Measurements from ENCODE around the gene TGFBI. TPM values are rescaled to one million over a fixed set of nuclear protein-coding genes. Genes with fewer than 3 reads are reported as not detected.

TGFBI gene
- total and polyA plus RNA-seq, 9 donors = 164 to 351 (median 213) TPM

GRCh38 chr5:136021016-136021405 is 7.8 kb upstream of the TGFBI start:
- no CpG with 5 or more reads among the region's 4 CpGs for WGBS (ENCODE audit: insufficient coverage)
- H3K4me3 ChIP-seq (ENCODE audit: low read length) = no peak overlapping the region
- no peak for DNase-seq
- H3K27ac ChIP-seq (ENCODE audit: low read length) = peak overlapping the region; percentile 86
- no peaks in the 10 kb centered on the region for H3K36me3 ChIP-seq (ENCODE audit: control insufficient read depth, insufficient read depth, low read length)
- peaks cover 42% of the 10 kb centered on the region for H3K4me1 ChIP-seq (ENCODE audit: control insufficient read depth, insufficient read depth, low read length)
- H3K27me3 ChIP-seq (ENCODE audit: control insufficient read depth, insufficient read depth, low read length) = no peaks in the 10 kb centered on the region
- H3K9me3 ChIP-seq (replicated peaks; ENCODE audit: control insufficient read depth, low read depth, low read length) = no peaks in the 10 kb centered on the region

DNA sequence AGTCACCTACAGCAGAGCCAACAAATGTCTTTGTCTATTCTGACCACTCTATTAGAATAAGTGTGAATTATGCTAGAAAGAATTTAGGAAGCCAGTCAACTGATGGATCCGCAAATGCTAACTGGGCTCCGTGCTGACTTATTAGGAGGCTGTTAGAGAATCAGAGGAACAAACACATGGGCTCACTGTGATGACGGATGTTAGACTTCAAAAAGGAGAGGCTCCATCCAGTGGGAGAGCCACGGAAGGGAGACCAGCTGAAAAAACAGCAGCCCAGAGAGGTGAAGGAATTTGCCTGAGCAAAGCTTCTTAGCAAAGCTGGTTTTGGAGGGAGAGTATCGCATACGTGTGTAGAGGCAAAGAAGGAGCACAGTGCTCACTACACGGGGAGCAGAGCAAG is 5.8 kb upstream of the TGFBI start:
- no peak overlapping the region for H3K4me3 ChIP-seq (ENCODE audit: low read length)
- H3K27ac ChIP-seq (ENCODE audit: low read length) = no peak overlapping the region
- WGBS (ENCODE audit: insufficient coverage) = 87% methylated on average over 7 of the region's 7 CpGs
- no peaks in the 10 kb centered on the region for H3K9me3 ChIP-seq (replicated peaks; ENCODE audit: control insufficient read depth, low read depth, low read length)
- DNase-seq = no peak
- H3K27me3 ChIP-seq (ENCODE audit: control insufficient read depth, insufficient read depth, low read length) = no peaks in the 10 kb centered on the region
- no peaks in the 10 kb centered on the region for H3K36me3 ChIP-seq (ENCODE audit: control insufficient read depth, insufficient read depth, low read length)
- peaks cover 43% of the 10 kb centered on the region for H3K4me1 ChIP-seq (ENCODE audit: control insufficient read depth, insufficient read depth, low read length)

- WGBS (ENCODE audit: insufficient coverage) = 54% methylated on average over 4 of the region's 9 CpGs
- H3K27ac ChIP-seq (ENCODE audit: low read length) = no peak overlapping the region
- H3K36me3 ChIP-seq (ENCODE audit: control insufficient read depth, insufficient read depth, low read length) = no peaks in the 10 kb centered on the region
- H3K27me3 ChIP-seq (ENCODE audit: control insufficient read depth, insufficient read depth, low read length) = peaks cover 1% of the 10 kb centered on the region
- peak; percentile 67 for DNase-seq
- no peak overlapping the region for H3K4me3 ChIP-seq (ENCODE audit: low read length)
- peaks cover 46% of the 10 kb centered on the region for H3K4me1 ChIP-seq (ENCODE audit: control insufficient read depth, insufficient read depth, low read length)
- no peaks in the 10 kb centered on the region for H3K9me3 ChIP-seq (replicated peaks; ENCODE audit: control insufficient read depth, low read depth, low read length)
Observed at GRCh38 chr5:136023958-136024541, 4.7 kb upstream of the TGFBI start.

DNA sequence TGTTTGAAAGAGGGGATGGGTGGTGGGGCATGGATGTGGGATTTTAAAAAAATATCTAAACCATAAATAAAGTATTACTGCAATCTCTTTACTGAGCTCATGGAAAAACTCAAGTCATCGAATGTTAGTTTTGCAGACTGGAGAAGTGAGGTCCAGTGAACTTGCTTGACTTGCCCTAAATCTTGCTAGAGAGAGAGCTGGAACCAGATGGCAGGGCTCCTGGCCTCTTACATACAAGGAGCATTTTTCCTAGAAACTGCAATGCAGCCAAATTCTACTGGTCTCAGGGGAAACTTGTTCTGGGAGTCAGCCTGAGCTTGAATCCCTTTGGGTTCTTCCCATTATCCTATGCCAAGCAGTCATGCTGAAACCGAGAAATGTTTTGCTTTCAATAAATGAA is 2.9 kb upstream of the TGFBI start:
- Histone ChIP-seq H3K4me3 (ENCODE audit: low read length) (no peak overlapping the region), H3K9me3 (replicated peaks; ENCODE audit: control insufficient read depth, low read depth, low read length) (no peaks in the 10 kb centered on the region), H3K27me3 (ENCODE audit: control insufficient read depth, insufficient read depth, low read length) (peaks cover 6% of the 10 kb centered on the region), H3K4me1 (ENCODE audit: control insufficient read depth, insufficient read depth, low read length) (peaks cover 46% of the 10 kb centered on the region), H3K36me3 (ENCODE audit: control insufficient read depth, insufficient read depth, low read length) (no peaks in the 10 kb centered on the region), H3K27ac (ENCODE audit: low read length) (peak overlapping the region; percentile 17)
- DNase-seq = peak; percentile 88
- WGBS (ENCODE audit: insufficient coverage) = no CpG with 5 or more reads among the region's 2 CpGs

DNA sequence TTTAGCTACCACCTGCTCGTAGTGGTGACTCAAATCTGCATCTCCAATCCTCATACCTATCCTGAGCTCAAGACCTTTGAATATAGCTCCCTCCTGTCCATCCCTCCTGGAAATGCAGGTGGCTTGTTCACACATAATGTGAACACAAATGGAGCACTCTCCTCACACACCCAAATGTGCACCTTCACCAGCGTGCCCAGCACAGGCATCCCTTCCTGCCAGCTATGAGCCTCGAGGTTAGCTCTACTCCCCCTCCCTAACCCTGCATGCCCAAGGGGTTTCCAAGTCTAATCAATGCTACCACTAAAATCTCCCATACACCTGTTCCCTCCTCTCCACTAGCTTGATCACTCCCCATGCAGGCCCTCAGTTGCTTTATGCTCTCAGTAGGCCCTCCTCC is 2.2 kb upstream of the TGFBI start:
- 88% methylated on average over 3 of the region's 3 CpGs for WGBS (ENCODE audit: insufficient coverage)
- Histone ChIP-seq H3K4me3 (ENCODE audit: low read length) (no peak overlapping the region), H3K36me3 (ENCODE audit: control insufficient read depth, insufficient read depth, low read length) (no peaks in the 10 kb centered on the region), H3K27me3 (ENCODE audit: control insufficient read depth, insufficient read depth, low read length) (peaks cover 6% of the 10 kb centered on the region), H3K9me3 (replicated peaks; ENCODE audit: control insufficient read depth, low read depth, low read length) (no peaks in the 10 kb centered on the region), H3K27ac (ENCODE audit: low read length) (no peak overlapping the region), H3K4me1 (ENCODE audit: control insufficient read depth, insufficient read depth, low read length) (peaks cover 47% of the 10 kb centered on the region)
- no peak for DNase-seq

- Histone ChIP-seq H3K27ac (ENCODE audit: low read length) (no peak overlapping the region), H3K36me3 (ENCODE audit: control insufficient read depth, insufficient read depth, low read length) (no peaks in the 10 kb centered on the region), H3K9me3 (replicated peaks; ENCODE audit: control insufficient read depth, low read depth, low read length) (no peaks in the 10 kb centered on the region), H3K4me1 (ENCODE audit: control insufficient read depth, insufficient read depth, low read length) (peaks cover 51% of the 10 kb centered on the region), H3K4me3 (ENCODE audit: low read length) (no peak overlapping the region), H3K27me3 (ENCODE audit: control insufficient read depth, insufficient read depth, low read length) (peaks cover 6% of the 10 kb centered on the region)
- no peak for DNase-seq
- WGBS (ENCODE audit: insufficient coverage) = 79% methylated on average over 4 of the region's 4 CpGs
Observed at GRCh38 chr5:136027311-136027710, 1.5 kb upstream of the TGFBI start.

GRCh38 chr5:136028090-136028489 is 698 bp upstream of the TGFBI start:
- no peak for DNase-seq
- Histone ChIP-seq H3K27ac (ENCODE audit: low read length) (no peak overlapping the region), H3K4me1 (ENCODE audit: control insufficient read depth, insufficient read depth, low read length) (peaks cover 56% of the 10 kb centered on the region), H3K27me3 (ENCODE audit: control insufficient read depth, insufficient read depth, low read length) (peaks cover 6% of the 10 kb centered on the region), H3K4me3 (ENCODE audit: low read length) (no peak overlapping the region), H3K9me3 (replicated peaks; ENCODE audit: control insufficient read depth, low read depth, low read length) (no peaks in the 10 kb centered on the region), H3K36me3 (ENCODE audit: control insufficient read depth, insufficient read depth, low read length) (no peaks in the 10 kb centered on the region)
- no CpG with 5 or more reads among the region's 3 CpGs for WGBS (ENCODE audit: insufficient coverage)

- no peak overlapping the region for H3K27ac ChIP-seq (ENCODE audit: low read length)
- peaks cover 6% of the 10 kb centered on the region for H3K27me3 ChIP-seq (ENCODE audit: control insufficient read depth, insufficient read depth, low read length)
- no peak for DNase-seq
- peaks cover 68% of the 10 kb centered on the region for H3K4me1 ChIP-seq (ENCODE audit: control insufficient read depth, insufficient read depth, low read length)
- no peaks in the 10 kb centered on the region for H3K9me3 ChIP-seq (replicated peaks; ENCODE audit: control insufficient read depth, low read depth, low read length)
- peaks cover 7% of the 10 kb centered on the region for H3K36me3 ChIP-seq (ENCODE audit: control insufficient read depth, insufficient read depth, low read length)
- peak overlapping the region; percentile 56 for H3K4me3 ChIP-seq (ENCODE audit: low read length)
- 40% methylated on average over 1 of the region's 2 CpGs for WGBS (ENCODE audit: insufficient coverage)
Observed at GRCh38 chr5:136030252-136030651, 1.5 kb downstream of the TGFBI start.

GRCh38 chr5:136030956-136031611 is 2.3 kb downstream of the TGFBI start:
- WGBS (ENCODE audit: insufficient coverage) = 33% methylated on average over 2 of the region's 8 CpGs
- H3K27me3 ChIP-seq (ENCODE audit: control insufficient read depth, insufficient read depth, low read length) = peaks cover 6% of the 10 kb centered on the region
- peaks cover 72% of the 10 kb centered on the region for H3K4me1 ChIP-seq (ENCODE audit: control insufficient read depth, insufficient read depth, low read length)
- no peak overlapping the region for H3K4me3 ChIP-seq (ENCODE audit: low read length)
- H3K9me3 ChIP-seq (replicated peaks; ENCODE audit: control insufficient read depth, low read depth, low read length) = no peaks in the 10 kb centered on the region
- peaks cover 7% of the 10 kb centered on the region for H3K36me3 ChIP-seq (ENCODE audit: control insufficient read depth, insufficient read depth, low read length)
- peak overlapping the region; percentile 32 for H3K27ac ChIP-seq (ENCODE audit: low read length)
- DNase-seq = peak; percentile 70

GRCh38 chr5:136031711-136032110 is 2.9 kb downstream of the TGFBI start:
- H3K4me1 ChIP-seq (ENCODE audit: control insufficient read depth, insufficient read depth, low read length) = peaks cover 76% of the 10 kb centered on the region
- DNase-seq = peak; percentile 67
- WGBS (ENCODE audit: insufficient coverage) = 15% methylated on average over 2 of the region's 6 CpGs
- peaks cover 6% of the 10 kb centered on the region for H3K27me3 ChIP-seq (ENCODE audit: control insufficient read depth, insufficient read depth, low read length)
- H3K27ac ChIP-seq (ENCODE audit: low read length) = peak overlapping the region; percentile 21
- H3K4me3 ChIP-seq (ENCODE audit: low read length) = no peak overlapping the region
- no peaks in the 10 kb centered on the region for H3K9me3 ChIP-seq (replicated peaks; ENCODE audit: control insufficient read depth, low read depth, low read length)
- peaks cover 7% of the 10 kb centered on the region for H3K36me3 ChIP-seq (ENCODE audit: control insufficient read depth, insufficient read depth, low read length)
